ENCODE data around the gene SART1. TPM values are rescaled to one million over a fixed set of nuclear protein-coding genes. Genes with fewer than 3 reads are reported as not detected.
"Not testable (repeated sequence)": the region's sequence is repeated elsewhere in the genome, so short reads cannot be mapped to it uniquely, and the experiment has no call there.

SART1 gene
- total and polyA plus RNA-seq, 4 donors = 13.6 to 24.3 (median 15.1) TPM

GRCh38 chr11:66020618-66021357, 59.3 kb downstream of the SART1 start:
- TF ChIP-seq HNF4G (IDR thresholded peaks at IDR 0.05) (no peak), RAD21 (IDR thresholded peaks at IDR 0.05) (no peak), SP1 (IDR thresholded peaks at IDR 0.05) (no peak), RXRA (IDR thresholded peaks at IDR 0.05) (no peak), GABPA (IDR thresholded peaks at IDR 0.05 in 1 of 2, conservative IDR thresholded peaks at IDR 0.05 in 1 of 2) (no peak), FOXA1 (IDR thresholded peaks at IDR 0.05) (no peak)
- H3K9me3 ChIP-seq (ENCODE audit: control insufficient read depth in 4 of 4, low read length in 3 of 4) = no peaks in the 10 kb centered on the region
- 86% methylated on average over 25 of the region's 25 CpGs for WGBS
- no peak for DNase-seq (ENCODE audit: low spot score)
- H3K4me1 ChIP-seq (ENCODE audit: control insufficient read depth in 4 of 4, insufficient read depth in 4 of 4, low read length in 3 of 4) = peaks cover 0 to 7% (median 3%) of the 10 kb centered on the region in 4 donors
- no peak overlapping the region for H3K27ac ChIP-seq (ENCODE audit: low read depth in 1 of 2, low read length in 2 of 2)
- H3K27me3 ChIP-seq (ENCODE audit: control insufficient read depth in 4 of 4, insufficient read depth in 4 of 4, low read length in 3 of 4) = no peaks in the 10 kb centered on the region
- no peaks in the 10 kb centered on the region for H3K36me3 ChIP-seq (ENCODE audit: control insufficient read depth in 4 of 4, insufficient read depth in 3 of 4, low read depth in 1 of 4, low read length in 3 of 4)
- no peak overlapping the region for H3K9ac ChIP-seq (ENCODE audit: low read depth in 1 of 2, low read length in 2 of 2)
- H3K4me3 ChIP-seq (ENCODE audit: low read depth in 1 of 3, low read length in 3 of 3) = no peak overlapping the region

GRCh38 chr11:66022401-66023185, 61.1 kb downstream of the SART1 start:
- DNase-seq (ENCODE audit: low spot score) = peak; percentile 88
- Histone ChIP-seq H3K9ac (ENCODE audit: low read depth in 1 of 2, low read length in 2 of 2) (no peak overlapping the region), H3K9me3 (ENCODE audit: control insufficient read depth in 4 of 4, low read length in 3 of 4) (no peaks in the 10 kb centered on the region), H3K4me3 (ENCODE audit: low read depth in 1 of 3, low read length in 3 of 3) (no peak overlapping the region), H3K27me3 (ENCODE audit: control insufficient read depth in 4 of 4, insufficient read depth in 4 of 4, low read length in 3 of 4) (no peaks in the 10 kb centered on the region), H3K36me3 (ENCODE audit: control insufficient read depth in 4 of 4, insufficient read depth in 3 of 4, low read depth in 1 of 4, low read length in 3 of 4) (no peaks in the 10 kb centered on the region), H3K4me1 (ENCODE audit: control insufficient read depth in 4 of 4, insufficient read depth in 4 of 4, low read length in 3 of 4) (peaks cover 0 to 7% (median 2%) of the 10 kb centered on the region in 4 donors), H3K27ac (ENCODE audit: low read depth in 1 of 2, low read length in 2 of 2) (no peak overlapping the region)
- TF ChIP-seq MAX (IDR thresholded peaks at IDR 0.05) = no peak
- no peak for TF ChIP-seq NR2F2 (IDR thresholded peaks at IDR 0.05)
- TF ChIP-seq RAD21 (IDR thresholded peaks at IDR 0.05) = peak; percentile 72 to 79
- no peak for TF ChIP-seq RXRA (IDR thresholded peaks at IDR 0.05)
- no peak for TF ChIP-seq FOXA2 (IDR thresholded peaks at IDR 0.05)
- TF ChIP-seq EGR1 (IDR thresholded peaks at IDR 0.05; ENCODE audit: low read depth in 2 of 2) = no peak
- TF ChIP-seq CTCF (IDR thresholded peaks at IDR 0.05; ENCODE audit: low read depth, low read length, missing input control) = peak; percentile 85
- TF ChIP-seq JUND (IDR thresholded peaks at IDR 0.05) = no peak
- TF ChIP-seq ZBTB33 (IDR thresholded peaks at IDR 0.05) = no peak
- no peak for TF ChIP-seq SP1 (IDR thresholded peaks at IDR 0.05)
- TF ChIP-seq GABPA (IDR thresholded peaks at IDR 0.05 in 1 of 2, conservative IDR thresholded peaks at IDR 0.05 in 1 of 2) = no peak
- 15% methylated on average over 46 of the region's 46 CpGs for WGBS

GRCh38 chr11:66023186-66023440, 61.6 kb downstream of the SART1 start:
- H3K36me3 ChIP-seq (ENCODE audit: control insufficient read depth in 4 of 4, insufficient read depth in 3 of 4, low read depth in 1 of 4, low read length in 3 of 4); H3K9me3 ChIP-seq (ENCODE audit: control insufficient read depth in 4 of 4, low read length in 3 of 4); H3K4me1 ChIP-seq (ENCODE audit: control insufficient read depth in 4 of 4, insufficient read depth in 4 of 4, low read length in 3 of 4); H3K27ac ChIP-seq (ENCODE audit: low read depth in 1 of 2, low read length in 2 of 2); H3K27me3 ChIP-seq (ENCODE audit: control insufficient read depth in 4 of 4, insufficient read depth in 4 of 4, low read length in 3 of 4); H3K9ac ChIP-seq (ENCODE audit: low read depth in 1 of 2, low read length in 2 of 2); DNase-seq (ENCODE audit: low spot score); H3K4me3 ChIP-seq (ENCODE audit: low read depth in 1 of 3, low read length in 3 of 3): not testable (repeated sequence)
- WGBS = 79% methylated on average over 5 of the region's 5 CpGs
